ENCODE results near the gene IL1R2. TPM values are rescaled to one million over a fixed set of nuclear protein-coding genes. Genes with fewer than 3 reads are reported as not detected.

The IL1R2 gene
- total and polyA plus RNA-seq, 2 of the 13 experiments (the other 11 are each of a cell fraction or from before 2014, with no cell fraction given) = 3.6 to 7.3 TPM

GRCh38 chr2:102034683-102035548 lies 43.2 kb downstream of the IL1R2 start:
- Histone ChIP-seq H3K4me3 (replicated peaks in 1 of 3; ENCODE audit: insufficient read depth in 1 of 3, low read depth in 2 of 3, low read length in 3 of 3) (peak overlapping the region in 1 of 3 experiments; percentile 59; a peak in 1 of 6 replicates), H3K79me2 (ENCODE audit: insufficient read depth, low read length) (no peaks in the 10 kb centered on the region), H3K9ac (ENCODE audit: insufficient read depth, low read depth, low read length) (no peak overlapping the region), H3K27ac (ENCODE audit: extremely low read length, insufficient read depth, low read length) (peak overlapping the region; percentile 73), H3K9me3 (ENCODE audit: low read length) (no peaks in the 10 kb centered on the region), H3K27me3 (ENCODE audit: control insufficient read depth in 1 of 2, insufficient read depth in 2 of 2, low read length in 2 of 2) (no peaks in the 10 kb centered on the region), H3K4me2 (ENCODE audit: low read depth, low read length) (peak overlapping the region; percentile 75), H4K20me1 (ENCODE audit: insufficient read depth, low read length) (no peaks in the 10 kb centered on the region), H2AFZ (ENCODE audit: low read length) (no peak overlapping the region), H3K36me3 (replicated peaks in 1 of 2; ENCODE audit: control insufficient read depth in 1 of 2, insufficient read depth in 2 of 2, low read length in 2 of 2) (no peaks in the 10 kb centered on the region), H3K4me1 (ENCODE audit: insufficient read depth, low read length) (peaks cover 70% of the 10 kb centered on the region)
- no peak; the same call in 2 of the 3 replicates for ATAC-seq
- in situ Hi-C loops (cut with HindIII; ENCODE audit: extremely low pct_ligation_motif_present, low pct_unique_long_range_greater_than_20kb) (no loop called here), intact Hi-C loops (cut with micrococcal nuclease; ENCODE audit: unreplicated experiment) (loop anchor here (1.0 kb wide), 2 partner anchors 8 to 121 kb away; no protein-coding TSS in a partner anchor)
- FAIRE-seq = peak; percentile 15
- no peak for DNase-seq (ENCODE audit: low spot score)
- ChIA-PET POLR2A (interaction anchor here (1.2 to 4.9 kb wide), 10 partner anchors 9 to 121 kb away, joined by 3 to 73 read pairs (median 20); partner anchors contain the start of gene IL1R1), CTCF (ENCODE audit: low intra/inter-chr PET ratio, low total read pairs) (no interaction called here)
- WGBS (ENCODE audit: low lambda C conversion rate) = 82% methylated on average over 14 of the region's 14 CpGs
- no TSS peak for BruUV-seq (replicated peaks)
- no peak for TF ChIP-seq SYNCRIP (IDR thresholded peaks at IDR 0.05; ENCODE audit: insufficient read depth, low read depth, low read length)
- 0 out of 2 replicates have a peak, but pooled peaks have one; percentile 9 for TF ChIP-seq ZNF143 (CRISPR knock-in tag; IDR thresholded peaks at IDR 0.05)
- TF ChIP-seq ZNF382 (CRISPR knock-in tag; IDR thresholded peaks at IDR 0.05; ENCODE audit: borderline replicate concordance) = no peak
- peak; percentile 26; the same call in 1 of the 2 replicates for TF ChIP-seq KDM5B (CRISPR knock-in tag; IDR thresholded peaks at IDR 0.05; ENCODE audit: borderline replicate concordance)
- 0 out of 2 replicates have a peak, but pooled peaks have one; percentile 8 for TF ChIP-seq NFKBIZ (CRISPR knock-in tag; IDR thresholded peaks at IDR 0.05)
- TF ChIP-seq ZNF607 (CRISPR knock-in tag; IDR thresholded peaks at IDR 0.05; ENCODE audit: borderline replicate concordance) = peak; percentile 30; the same call in 1 of the 2 replicates
- peak; percentile 62; the same call in 1 of the 2 replicates for TF ChIP-seq NRL (CRISPR knock-in tag; IDR thresholded peaks at IDR 0.05; ENCODE audit: borderline replicate concordance)
- TF ChIP-seq RARA (CRISPR knock-in tag; IDR thresholded peaks at IDR 0.05) = 0 out of 2 replicates have a peak, but pooled peaks have one; percentile 27
- TF ChIP-seq ZNF747 (CRISPR knock-in tag; IDR thresholded peaks at IDR 0.05; ENCODE audit: borderline replicate concordance) = peak; percentile 73; the same call in 1 of the 2 replicates
- peak; percentile 38; the same call in 1 of the 2 replicates for TF ChIP-seq HDAC2 (CRISPR knock-in tag; IDR thresholded peaks at IDR 0.05)
- TF ChIP-seq MIER3 (CRISPR knock-in tag; IDR thresholded peaks at IDR 0.05; ENCODE audit: borderline replicate concordance) = no peak
- no peak for TF ChIP-seq IRF2 (CRISPR knock-in tag; IDR thresholded peaks at IDR 0.05)
- TF ChIP-seq ZBTB3 (CRISPR knock-in tag; IDR thresholded peaks at IDR 0.05; ENCODE audit: borderline replicate concordance, low read depth) = 0 out of 2 replicates have a peak, but pooled peaks have one; percentile 8
- peak; percentile 42; the same call in 1 of the 2 replicates for TF ChIP-seq PHF20 (CRISPR knock-in tag; IDR thresholded peaks at IDR 0.05)
- no peak for TF ChIP-seq ZNF704 (CRISPR knock-in tag; IDR thresholded peaks at IDR 0.05; ENCODE audit: borderline replicate concordance)
- peak; percentile 61; the same call in 1 of the 2 replicates for TF ChIP-seq HNF4G (IDR thresholded peaks at IDR 0.05; ENCODE audit: borderline replicate concordance, low read depth, low read length)
- no peak for TF ChIP-seq HNF4G (CRISPR knock-in tag; IDR thresholded peaks at IDR 0.05; ENCODE audit: borderline replicate concordance, low read depth)
- TF ChIP-seq ZFP91 (CRISPR knock-in tag; IDR thresholded peaks at IDR 0.05; ENCODE audit: borderline replicate concordance) = peak; percentile 21; the same call in 1 of the 2 replicates
- TF ChIP-seq ZNF737 (CRISPR knock-in tag; IDR thresholded peaks at IDR 0.05; ENCODE audit: borderline replicate concordance) = no peak
- 0 out of 2 replicates have a peak, but pooled peaks have one; percentile 47 for TF ChIP-seq MIXL1 (CRISPR knock-in tag; IDR thresholded peaks at IDR 0.05)
